Spleen (tissue), 7 donors: ENCODE results near the gene SGIP1.

Experiments used
- CTCF ChIP-seq, 11 experiments: fragments of 200-600 bp in 7 of 11; fragments of 450-650 bp in 4 of 11; sonication (generic) in 4 of 11; IDR thresholded peaks in 8 of 11; conservative IDR thresholded peaks in 3 of 11; 1 replicate in 7 of 11; 2 replicates in 4 of 11; pipeline versions ENCODE4 v1.4.0 to v1.8.0; 2016 to 2021; ENCODE audit warnings: antibody characterized with exemption in 11 of 11, inconsistent platforms in 4 of 11, mild to moderate bottlenecking in 1 of 11
- POLR2A ChIP-seq, 3 donors: fragments of 450-650 bp; IDR thresholded peaks; one replicate each; pipeline ENCODE4 v1.5.1; 2017; ENCODE audit warnings: antibody characterized with exemption in 3 of 3, mild to moderate bottlenecking in 1 of 3
- donor health status: DM: no; HTN: no; CAD: no; lungs with moderate emphysema.
- donor health status: DM: no; HTN: no; CAD: no.
- donor health status: DM: no; HTN: no; CAD: no.

- no peak for TF ChIP-seq CTCF (IDR thresholded peaks at IDR 0.05 in 8 of 11, conservative IDR thresholded peaks at IDR 0.05 in 3 of 11)
- no peak for TF ChIP-seq POLR2A (IDR thresholded peaks at IDR 0.05)
Measured at GRCh38 chr1:66552287-66552686, 18.3 kb downstream of the SGIP1 start.
